ENCODE results near the gene HMG20A.

Gene HMG20A

DNA sequence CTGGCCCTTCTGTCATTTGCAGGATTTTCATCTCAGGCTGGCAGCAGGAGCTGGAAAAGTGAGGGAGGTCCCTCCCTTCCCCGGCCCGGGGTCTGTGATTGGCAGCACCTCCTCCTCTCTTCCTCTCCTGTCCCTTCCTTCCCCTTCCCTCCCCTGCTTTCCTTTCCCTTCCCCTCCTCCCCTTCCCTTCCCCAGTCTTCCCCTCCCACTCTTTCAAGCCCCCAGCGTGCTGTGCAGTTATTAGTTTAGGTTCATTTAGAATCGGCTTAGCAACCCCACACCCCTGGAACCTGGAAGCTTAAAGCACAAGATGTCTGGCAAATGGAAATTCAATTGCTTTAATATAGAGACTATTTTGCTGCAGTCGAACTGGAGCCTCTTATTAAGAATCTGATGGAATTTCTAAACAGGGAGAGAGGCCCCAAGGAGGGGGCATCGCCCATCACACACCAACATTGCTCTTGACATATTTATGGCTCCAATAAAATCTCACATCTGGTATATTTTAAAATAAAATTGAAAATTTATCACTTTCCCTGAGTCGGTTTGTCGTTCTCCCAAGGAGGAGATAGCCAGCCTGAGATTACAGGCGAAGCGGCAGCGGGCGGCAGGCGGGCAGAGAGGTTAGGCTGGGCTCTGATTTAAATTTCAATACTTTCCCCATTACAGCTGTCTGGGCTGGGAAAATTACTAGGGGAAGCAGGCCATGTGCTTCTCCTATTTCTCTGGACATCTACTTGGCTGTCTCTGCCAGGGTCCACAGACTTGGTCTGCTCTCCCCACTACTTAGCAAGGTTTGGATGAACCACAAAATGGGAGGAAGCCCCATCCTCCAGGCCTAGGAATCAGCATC, 113.1 kb downstream of the HMG20A start:
- H3K4ac ChIP-seq (ENCODE audit: low read length) = no peak overlapping the region
- no peak overlapping the region for H3K4me2 ChIP-seq (ENCODE audit: insufficient read depth, low read length, poor library complexity, severe bottlenecking)
- no peak overlapping the region for H2BK5ac ChIP-seq (ENCODE audit: low read length)
- no peak overlapping the region for H2BK120ac ChIP-seq (ENCODE audit: low read depth, low read length)
- no peak overlapping the region for H3K14ac ChIP-seq (ENCODE audit: low read length)
- WGBS, 2 donors (ENCODE audit: extremely low coverage in 2 of 2, insufficient read length in 2 of 2, insufficient replicate concordance in 1 of 2) = no CpG with 5 or more reads among the region's 13 CpGs
- H3K27ac ChIP-seq (replicated peaks; ENCODE audit: low read length) = no peak overlapping the region
- no peak overlapping the region for H3K23ac ChIP-seq (ENCODE audit: low read depth, low read length, poor library complexity)
- no peaks in the 10 kb centered on the region for H3K27me3 ChIP-seq (ENCODE audit: control insufficient read depth in 3 of 3, insufficient read depth in 3 of 3, low read depth in 1 of 3, low read length in 3 of 3)
- peaks cover 18 to 55% of the 10 kb centered on the region in 2 donors for H3K4me1 ChIP-seq (ENCODE audit: control insufficient read depth in 2 of 2, insufficient read depth in 1 of 2, low read depth in 1 of 2, low read length in 2 of 2)
- no peak overlapping the region for H4K91ac ChIP-seq (ENCODE audit: low read depth, low read length, poor library complexity)
- no peaks in the 10 kb centered on the region for H3K36me3 ChIP-seq (replicated peaks in 1 of 2; ENCODE audit: control insufficient read depth in 2 of 2, insufficient read depth in 2 of 2, low read length in 2 of 2)
- no peak overlapping the region for H4K8ac ChIP-seq (ENCODE audit: low read depth, low read length)
- H3K9ac ChIP-seq (ENCODE audit: low read depth, low read length, poor library complexity) = no peak overlapping the region
- H2AK5ac ChIP-seq (ENCODE audit: low read depth, low read length) = peak overlapping the region; percentile 30
- no peaks in the 10 kb centered on the region for H3K79me1 ChIP-seq (ENCODE audit: low read depth, low read length)
- H3K18ac ChIP-seq (ENCODE audit: low read length) = no peak overlapping the region
- DNase-seq (ENCODE audit: low spot score) = no peak
- H2BK12ac ChIP-seq (ENCODE audit: low read length) = no peak overlapping the region
- peaks cover 0 to 8% of the 10 kb centered on the region in 2 donors for H3K9me3 ChIP-seq (replicated peaks in 1 of 2; ENCODE audit: control insufficient read depth in 2 of 2, insufficient read depth in 1 of 2, low read depth in 1 of 2, low read length in 2 of 2)
- H3K4me3 ChIP-seq (ENCODE audit: low read length in 2 of 2) = no peak overlapping the region
- peak overlapping the region; percentile 53 for H2AFZ ChIP-seq (ENCODE audit: low read length)
- H2BK15ac ChIP-seq (ENCODE audit: low read length) = no peak overlapping the region

Data from neuronal stem cell (in vitro differentiated cells).